GM18498 (cell line): ENCODE measurements around the gene STC2.
A peak's percentile ranks its signal among the peaks of the same experiment; 100 is the strongest.
"Not testable (repeated sequence)": the region's sequence is repeated elsewhere in the genome, so short reads cannot be mapped to it uniquely, and the experiment has no call there.

Experiments
- ATAC-seq: cut with Tn5 transposase; IDR thresholded peaks from one replicate; pipeline ENCODE4 v1.9.1; 2021; ENCODE audit warnings: mild to moderate bottlenecking, moderate library complexity; ENCODE audit not compliant: unreplicated experiment

Gene STC2

DNA sequence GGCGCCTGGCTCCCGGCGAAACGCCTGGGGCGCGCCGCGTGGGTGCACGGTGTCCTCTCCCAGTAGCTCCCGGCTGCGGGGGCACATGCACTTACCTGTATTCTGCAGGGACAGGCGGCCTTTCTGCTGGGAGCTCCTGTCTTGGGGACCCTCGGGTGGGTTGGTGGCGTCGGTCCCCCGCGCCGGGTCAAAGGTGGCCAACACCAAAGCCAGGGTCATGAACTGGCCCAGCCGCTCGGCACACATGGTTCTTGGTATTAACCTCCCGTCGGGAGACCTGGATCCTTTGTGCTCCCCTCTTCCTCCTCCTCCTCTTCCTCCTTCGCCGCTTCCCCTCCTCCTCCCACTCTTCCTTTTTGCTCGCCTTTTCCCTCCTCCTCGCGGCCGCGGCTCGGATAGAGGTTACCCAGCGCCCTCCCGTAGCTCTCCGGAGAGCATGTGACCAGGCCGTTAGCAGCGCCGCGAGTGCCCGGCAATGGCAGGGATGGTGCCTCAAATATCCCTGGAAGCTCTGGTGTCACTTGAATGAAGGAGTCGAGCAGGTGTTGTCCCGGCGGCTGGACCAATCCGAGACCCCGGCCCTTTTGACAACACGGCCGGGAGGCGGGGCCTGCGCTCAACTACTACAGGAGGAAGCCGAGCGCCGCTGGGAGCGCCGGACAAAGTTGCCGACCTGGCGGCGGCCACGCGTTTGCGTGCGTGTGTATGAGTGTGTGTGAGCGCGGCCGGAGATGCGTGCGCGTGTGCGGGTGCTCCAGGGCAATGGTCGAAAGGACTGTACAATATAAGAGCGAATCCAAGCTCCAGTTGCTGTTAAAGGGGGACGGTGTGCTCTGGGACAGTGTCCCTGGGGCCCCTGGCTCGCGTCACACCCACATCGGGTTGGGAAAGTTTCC is at the start of gene STC2:
STC2 (minus strand) TSS at position 467 of the 896 bp plus-strand sequence; CDS start at position 246, 221 bp downstream.
- ATAC-seq, result peak; percentile 54

DNA sequence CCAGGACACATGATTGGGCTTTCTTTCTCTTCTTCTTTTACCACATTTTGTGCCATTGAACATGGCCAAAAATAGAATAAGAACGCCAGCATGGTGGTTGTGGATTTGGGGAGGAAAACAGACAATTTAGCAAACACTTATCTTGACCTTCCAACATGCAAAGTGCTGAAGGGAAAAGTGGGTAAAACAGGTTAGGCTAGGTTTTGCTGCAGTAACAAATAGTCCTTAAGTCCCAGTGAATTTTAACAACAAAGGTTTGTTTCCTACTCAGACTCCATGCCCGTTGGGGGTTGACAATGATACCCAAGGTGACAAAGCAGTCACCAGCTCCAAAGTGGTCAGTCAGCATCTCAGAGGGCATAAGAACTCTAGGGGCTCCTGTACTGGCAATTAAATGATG is 43.2 kb upstream of the STC2 start:
- no peak for ATAC-seq

- ATAC-seq, result not testable (repeated sequence)
Observed at GRCh38 chr5:173363406-173363805, 35.2 kb upstream of the STC2 start.

DNA sequence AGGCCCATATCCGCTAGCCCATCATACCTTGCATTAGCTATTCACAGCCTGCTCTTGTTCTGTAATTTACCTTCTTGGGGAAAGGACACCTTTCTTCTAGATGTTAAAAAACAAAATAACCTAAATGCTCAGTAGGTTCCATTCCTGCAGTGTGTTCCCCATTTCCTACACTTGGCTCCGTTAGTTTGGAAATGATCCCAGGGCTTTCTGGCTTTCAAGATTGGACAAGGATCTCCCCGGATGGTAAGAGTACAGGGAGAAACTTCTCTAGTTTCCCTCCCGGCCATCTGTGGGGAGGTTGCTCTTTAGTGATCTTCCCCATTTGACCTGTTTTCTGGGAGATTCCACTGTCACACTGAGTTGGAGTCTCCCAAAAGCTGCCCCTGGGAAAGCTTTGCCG is 27.3 kb upstream of the STC2 start:
- no peak for ATAC-seq

DNA sequence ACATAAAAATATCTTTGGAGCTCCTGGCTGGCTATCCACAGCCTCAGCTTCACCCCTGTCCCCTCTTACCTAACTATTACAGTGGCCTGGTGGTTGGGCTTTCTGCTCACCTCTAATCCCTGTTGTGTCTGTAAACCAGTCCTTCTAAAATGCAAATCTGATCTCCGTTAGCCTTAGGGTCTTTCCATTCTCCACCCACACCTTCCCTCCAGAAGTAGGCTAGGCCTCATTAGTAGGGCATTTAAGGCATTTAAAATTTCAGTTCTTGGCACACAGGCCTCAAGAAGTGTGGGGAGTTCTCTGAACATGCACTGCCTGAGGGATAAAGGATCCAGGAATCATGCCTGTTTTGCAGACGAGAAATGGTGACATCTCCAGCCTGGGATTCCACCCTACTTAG is 26.4 kb upstream of the STC2 start:
- ATAC-seq, result no peak

DNA sequence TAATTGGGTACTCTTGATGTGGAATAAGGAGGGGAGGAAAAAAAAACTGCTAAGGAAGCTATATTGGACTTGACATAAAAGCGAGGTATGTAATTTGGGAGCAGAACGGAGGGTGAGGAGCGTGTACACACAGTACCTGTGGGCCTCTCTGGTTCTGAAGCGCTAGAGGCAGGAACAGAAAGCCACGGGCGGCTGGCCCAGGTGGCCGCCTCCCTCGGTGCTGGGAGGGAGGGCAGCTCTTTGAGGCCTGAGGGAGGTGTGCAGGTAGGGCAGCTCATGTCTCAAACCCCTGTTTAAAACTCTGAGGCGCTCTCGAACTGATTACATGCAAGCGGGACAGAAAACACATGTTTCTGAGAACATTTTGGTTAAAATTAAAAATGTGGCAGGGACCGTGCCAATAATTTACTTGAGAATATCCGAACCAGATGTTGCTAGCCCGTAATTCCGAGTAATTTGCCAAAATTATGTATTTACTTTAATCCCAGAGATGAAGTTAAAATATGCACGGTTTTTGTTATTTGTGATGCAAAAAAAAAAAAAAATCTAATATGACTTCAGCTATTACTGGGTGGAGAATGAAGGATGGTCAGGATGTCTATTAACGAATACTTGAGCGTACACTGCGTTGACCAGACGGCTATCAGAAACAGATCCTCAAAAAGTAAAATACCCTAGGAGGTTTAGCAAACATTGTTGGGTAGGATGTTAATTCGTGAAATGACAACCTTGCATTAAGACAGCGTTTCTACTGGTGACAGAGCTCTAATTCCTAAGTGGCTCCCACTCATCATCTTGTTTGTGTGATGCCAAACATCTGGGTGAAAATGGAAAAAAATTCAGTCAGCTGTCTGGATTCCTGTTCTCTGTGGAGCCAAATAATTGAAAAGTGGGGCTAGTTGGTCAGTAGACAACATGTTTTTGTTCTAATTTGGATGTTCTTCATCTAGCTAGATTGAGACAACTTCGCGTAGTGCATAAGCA is 24.4 kb upstream of the STC2 start:
- ATAC-seq, result no peak

GRCh38 chr5:173342813-173343755 is 14.9 kb upstream of the STC2 start:
- no peak for ATAC-seq

DNA sequence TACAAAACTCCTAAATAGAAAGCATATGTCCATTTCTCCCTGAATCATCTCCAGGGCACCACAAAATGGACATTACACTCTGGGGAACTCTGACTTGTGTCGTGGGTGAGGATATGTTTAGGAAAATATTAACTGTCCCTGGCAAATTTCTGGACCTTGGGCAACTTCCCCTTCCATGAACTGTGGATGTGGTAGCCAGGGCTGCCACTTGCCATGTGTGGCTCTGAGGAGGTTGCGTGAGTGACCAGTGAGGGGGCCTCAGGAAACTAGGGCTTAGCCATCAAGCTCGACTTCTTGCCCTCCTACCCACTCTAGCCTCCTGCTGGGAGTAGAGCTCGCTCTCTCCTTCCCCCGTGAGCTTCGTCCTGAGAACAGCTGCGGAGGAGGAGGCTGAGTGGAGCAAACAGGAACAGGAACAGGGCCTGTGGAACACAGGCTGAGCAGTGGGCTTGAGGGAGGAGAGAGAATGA is 13.8 kb upstream of the STC2 start:
- ATAC-seq, result no peak

DNA sequence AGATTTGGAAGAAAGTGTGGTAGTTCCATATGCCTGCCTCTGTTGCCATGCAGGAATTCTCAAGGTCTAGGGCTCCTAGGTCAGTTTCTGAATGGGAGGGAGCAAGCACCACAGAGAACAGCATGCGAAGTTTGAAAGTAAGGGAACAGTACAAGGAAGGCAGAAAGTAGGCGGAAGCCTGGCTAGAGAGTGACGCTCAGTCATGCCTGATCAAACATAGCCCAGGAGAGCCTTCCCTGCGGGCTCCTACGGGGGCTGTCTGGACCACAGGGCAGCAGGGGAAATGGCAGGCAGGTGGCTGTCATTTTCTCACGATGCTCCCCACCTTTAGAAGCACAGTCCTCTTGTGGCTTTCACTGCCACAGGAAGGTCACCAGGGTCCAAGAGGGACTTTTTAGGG is 12.8 kb upstream of the STC2 start:
- ATAC-seq, result no peak

DNA sequence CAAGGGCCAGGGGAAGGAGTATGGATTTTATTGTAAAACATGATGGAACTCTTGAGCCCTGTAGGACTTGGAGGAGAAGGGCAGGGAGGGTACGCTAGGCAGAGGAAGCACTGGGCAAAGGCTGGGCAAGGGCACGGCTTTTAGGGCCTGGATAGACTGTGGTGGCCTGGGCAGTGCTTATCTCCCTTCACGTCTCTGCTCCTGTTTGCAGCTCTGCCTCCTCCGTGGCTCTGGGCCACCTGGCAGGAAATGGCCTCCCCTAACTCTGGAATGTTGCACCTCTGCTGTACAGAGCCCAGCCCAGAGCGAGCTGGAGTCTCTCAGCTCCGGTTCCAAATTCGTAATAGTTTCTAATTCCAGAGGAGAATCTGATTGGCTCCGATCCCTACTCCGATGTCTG is 12.2 kb upstream of the STC2 start:
- ATAC-seq, result no peak

- ATAC-seq, result no peak
Observed at GRCh38 chr5:173339286-173339685, 11.1 kb upstream of the STC2 start.

- no peak for ATAC-seq
Observed at GRCh38 chr5:173338380-173339015, 10.3 kb upstream of the STC2 start.

DNA sequence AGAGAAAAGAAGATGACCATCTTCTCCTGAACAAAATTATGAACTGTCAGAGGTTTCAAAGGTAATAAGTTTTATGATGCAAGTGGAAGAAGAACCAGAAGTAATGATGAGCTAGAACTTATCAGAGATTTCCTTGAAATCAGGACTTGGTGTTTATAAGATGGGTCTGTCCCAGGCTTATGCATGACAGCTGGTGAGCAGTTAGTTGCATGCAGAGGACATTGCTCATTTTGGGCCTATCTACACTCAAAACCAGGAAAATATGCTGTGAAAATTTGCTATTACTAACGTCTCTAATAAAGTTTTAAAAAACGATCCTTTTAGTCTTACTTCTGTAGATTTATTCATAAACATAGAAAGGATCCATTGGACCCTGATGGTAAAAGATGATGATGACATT is 6.6 kb upstream of the STC2 start:
- ATAC-seq, result no peak

GRCh38 chr5:173333925-173334661 is 5.9 kb upstream of the STC2 start:
- no peak for ATAC-seq

DNA sequence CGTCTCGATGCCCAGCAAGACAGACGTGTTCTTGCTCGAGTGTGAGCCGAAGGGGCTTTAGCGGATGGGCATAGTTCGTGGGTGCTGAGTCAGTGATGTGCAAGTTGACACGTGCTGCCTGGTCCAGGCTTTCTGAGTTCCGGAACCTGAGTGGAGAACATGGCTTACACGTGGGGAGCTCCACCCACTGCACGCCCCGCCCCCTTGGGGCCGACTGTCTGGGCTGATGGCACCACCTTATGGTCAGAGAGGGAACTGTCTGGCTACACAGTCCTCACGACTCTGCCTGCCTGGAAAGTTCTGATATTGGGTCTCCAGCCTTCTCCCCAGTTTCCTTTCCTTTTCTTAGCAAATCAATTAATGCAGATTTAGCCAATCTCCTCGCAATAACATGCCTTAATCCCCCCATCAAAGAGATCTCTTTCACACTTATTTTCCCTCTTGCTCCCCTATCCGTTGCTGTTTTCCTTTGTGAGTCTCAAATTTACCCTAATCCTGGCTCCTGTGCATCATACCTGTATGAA is 3.8 kb upstream of the STC2 start:
- peak; percentile 73 for ATAC-seq

DNA sequence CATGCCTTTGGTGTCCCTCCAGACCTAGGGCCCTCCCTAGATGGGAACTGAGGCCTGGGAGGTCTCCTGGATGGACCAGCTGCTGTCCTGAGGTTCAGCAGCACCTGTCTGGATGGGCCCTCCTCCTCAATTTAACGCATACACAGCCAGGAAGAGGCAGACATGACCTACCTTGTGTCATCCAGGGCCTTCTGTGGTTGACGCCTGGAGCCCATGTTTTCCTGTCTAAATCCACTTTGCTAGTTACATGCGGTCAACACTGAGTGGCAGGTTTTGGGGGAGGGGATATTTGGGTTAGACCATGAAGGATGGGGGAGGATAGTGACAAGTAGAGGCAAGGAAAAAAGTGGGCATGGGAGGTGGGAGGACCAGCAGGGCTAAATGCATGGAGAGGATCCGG is 3.1 kb upstream of the STC2 start:
- no peak for ATAC-seq

DNA sequence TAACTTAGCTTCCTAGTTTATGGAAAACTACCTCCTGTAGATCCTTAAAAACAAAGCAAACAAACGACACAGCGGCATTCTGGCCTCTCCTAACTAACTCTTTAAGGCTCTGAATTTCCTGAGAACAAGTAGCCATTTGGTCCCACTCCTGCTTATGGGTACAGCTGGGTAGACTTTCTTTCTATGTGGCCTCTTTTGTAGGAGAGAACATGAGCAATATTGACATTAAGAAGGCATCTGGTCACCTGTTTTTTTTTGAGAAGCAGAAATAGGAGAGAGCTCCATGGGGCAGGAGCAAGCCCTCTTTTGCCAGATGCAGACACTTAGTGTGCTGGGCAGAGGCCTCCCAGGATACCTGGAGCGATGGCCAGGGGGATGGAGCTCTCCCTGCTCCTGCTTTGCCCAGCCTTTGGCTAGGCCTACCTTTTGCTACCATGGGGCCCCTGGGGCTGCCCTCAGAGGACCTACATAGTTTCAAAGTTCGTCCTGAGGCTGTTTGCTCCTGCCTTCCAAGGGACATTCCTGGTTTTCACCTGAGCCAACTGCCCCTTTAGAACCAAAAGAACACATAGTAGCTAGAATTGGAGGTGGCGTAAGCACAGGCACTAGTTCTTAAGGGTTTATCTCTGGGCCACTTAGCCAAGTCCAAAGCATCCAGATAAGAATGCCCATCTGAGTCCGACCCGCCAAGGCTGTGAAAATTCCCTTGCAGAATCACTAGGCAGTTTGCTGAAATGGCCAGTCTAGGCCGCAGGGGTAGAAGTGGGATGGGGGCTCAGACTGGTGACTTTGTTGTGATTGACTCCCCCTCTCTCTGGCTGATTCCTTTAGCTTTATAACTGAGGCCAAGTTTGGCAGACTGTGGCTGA is 2.4 kb upstream of the STC2 start:
- ATAC-seq, result no peak
